ENCODE measurements around the gene FBXL14. TPM values are rescaled to one million over a fixed set of nuclear protein-coding genes. Genes with fewer than 3 reads are reported as not detected.

The FBXL14 gene
- total and polyA plus RNA-seq, 9 of the 15 experiments (the other 6 are each of a cell fraction or from before 2014, with no cell fraction given), result 0.13 to 9.8 (median 3.3) TPM

GRCh38 chr12:1566449-1567135 is 27.8 kb downstream of the FBXL14 start (continued):
- no peak for TF ChIP-seq HBP1 (CRISPR knock-in tag; IDR thresholded peaks at IDR 0.05)
- TF ChIP-seq ID3 (CRISPR knock-in tag; IDR thresholded peaks at IDR 0.05), result no peak
- no peak for TF ChIP-seq ID3 (tag; IDR thresholded peaks at IDR 0.05)
- TF ChIP-seq NEUROD1 (IDR thresholded peaks at IDR 0.05; ENCODE audit: borderline replicate concordance, low read depth, low read length, partially characterized antibody), result peak; percentile 68
- TF ChIP-seq ZNF197 (CRISPR knock-in tag; IDR thresholded peaks at IDR 0.05; ENCODE audit: low read depth), result no peak
- peak; percentile 40 for TF ChIP-seq TAL1 (IDR thresholded peaks at IDR 0.05)
- no peak for TF ChIP-seq TCFL5 (CRISPR knock-in tag; conservative IDR thresholded peaks at IDR 0.05)
- TF ChIP-seq ATF1 (CRISPR knock-in tag; IDR thresholded peaks at IDR 0.05), result no peak
- TF ChIP-seq ATF1 (tag; IDR thresholded peaks at IDR 0.05), result no peak
- TF ChIP-seq CREBBP (IDR thresholded peaks at IDR 0.05; ENCODE audit: low read depth, low read length), result no peak
- TF ChIP-seq E2F5 (CRISPR knock-in tag; IDR thresholded peaks at IDR 0.05), result no peak
- peak; percentile 51 for TF ChIP-seq VEZF1 (CRISPR knock-in tag; IDR thresholded peaks at IDR 0.05)
- TF ChIP-seq HIVEP1 (CRISPR knock-in tag; IDR thresholded peaks at IDR 0.05), result no peak
- no peak for TF ChIP-seq PTRF (tag; IDR thresholded peaks at IDR 0.05)
- no peak for TF ChIP-seq PHB (CRISPR knock-in tag; IDR thresholded peaks at IDR 0.05)
- no peak for TF ChIP-seq ETV1 (tag; conservative IDR thresholded peaks at IDR 0.05; ENCODE audit: low read depth)
- TF ChIP-seq SMAD3 (CRISPR knock-in tag; conservative IDR thresholded peaks at IDR 0.05), result no peak
- no peak for TF ChIP-seq ZNF583 (CRISPR knock-in tag; IDR thresholded peaks at IDR 0.05)
- no peak for TF ChIP-seq TBP (optimal IDR thresholded peaks at IDR 0.05; ENCODE audit: low read depth, low read length)
- peak in 1 of 2 experiments; percentile 66; a peak in 1 of 4 replicates for TF ChIP-seq RCOR1 (IDR thresholded peaks at IDR 0.05; ENCODE audit: borderline replicate concordance in 1 of 2, low read depth in 2 of 2, low read length in 2 of 2)
- TF ChIP-seq E2F6 (IDR thresholded peaks at IDR 0.05; ENCODE audit: borderline replicate concordance in 1 of 2, extremely low read depth in 1 of 2, insufficient read depth in 1 of 2, insufficient read length in 1 of 2, low read depth in 1 of 2, low read length in 1 of 2, poor library complexity in 1 of 2, severe bottlenecking in 1 of 2), result no peak
- TF ChIP-seq TAF1 (IDR thresholded peaks at IDR 0.05; ENCODE audit: control insufficient read depth, extremely low read depth, insufficient read depth, low read length, severe bottlenecking), result peak; percentile 30
- TF ChIP-seq SRSF7 (optimal IDR thresholded peaks at IDR 0.05; ENCODE audit: low read depth, low read length), result no peak
